H1 (cell line): ENCODE measurements around the gene BSCL2. TPM values are rescaled to one million over a fixed set of nuclear protein-coding genes. Genes with fewer than 3 reads are reported as not detected.

ENCODE experiments used
- CTCF ChIA-PET: fragments of 300-600 bp; sonication (Branson Sonifier 250); formaldehyde crosslinking; loops from one replicate; lab custom pipeline; 2021; ENCODE audit not compliant: partially characterized antibody; lab: Charles Lee
- POLR2A ChIA-PET: fragments of 300-600 bp; sonication (Branson Sonifier 250); formaldehyde crosslinking; loops from one replicate; lab custom pipeline; 2021; ENCODE audit warnings: inconsistent platforms; ENCODE audit not compliant: partially characterized antibody; lab: Charles Lee
- DNase-seq, 2 experiments: peaks; one replicate each; pipeline versions ENCODE4 v3.0.0 to v3.0.0-alpha.2; 2010 to 2022; ENCODE audit warnings: low spot score in 2 of 2, low read depth in 1 of 2, mixed read lengths in 1 of 2
- FAIRE-seq: peaks from 2 replicates; lab custom pipeline; 2011; peaks lifted over from hg19 to GRCh38; lab: Jason Lieb, UNC
- H2AFZ ChIP-seq: 2 replicates; pipeline ENCODE4 v1.8.1; 2012; ENCODE audit warnings: low read length, inconsistent platforms
- H2AK5ac ChIP-seq: 2 replicates; pipeline ENCODE4 v1.6.1; 2013; ENCODE audit warnings: low read depth, low read length
- H2BK120ac ChIP-seq: replicated peaks from 2 replicates; pipeline ENCODE3; 2013; ENCODE audit warnings: low read depth, low read length, inconsistent platforms
- H2BK12ac ChIP-seq: 2 replicates; pipeline ENCODE4 v1.6.1; 2013; ENCODE audit warnings: low read depth, low read length
- H2BK15ac ChIP-seq: 2 replicates; pipeline ENCODE4 v1.6.1; 2013; ENCODE audit warnings: low read length
- H2BK20ac ChIP-seq: 2 replicates; pipeline ENCODE4 v1.6.1; 2013; ENCODE audit warnings: low read length
- H2BK5ac ChIP-seq: 2 replicates; pipeline ENCODE4 v1.6.1; 2013; ENCODE audit warnings: low read depth, low read length
- H3K14ac ChIP-seq: 2 replicates; pipeline ENCODE4 v1.6.1; 2013; ENCODE audit warnings: inconsistent platforms; ENCODE audit not compliant: insufficient read length
- H3K18ac ChIP-seq: 2 replicates; pipeline ENCODE4 v1.6.1; 2013; ENCODE audit warnings: low read length; ENCODE audit errors: extremely low read depth
- H3K23ac ChIP-seq: 2 replicates; pipeline ENCODE4 v1.6.1; 2013; ENCODE audit warnings: inconsistent platforms; ENCODE audit not compliant: insufficient read length
- H3K23me2 ChIP-seq: 2 replicates; pipeline ENCODE4 v1.6.1; 2013; ENCODE audit warnings: low read depth, low read length
- H3K27ac ChIP-seq: 2 replicates; pipeline ENCODE4 v1.6.1; 2011; ENCODE audit warnings: low read depth, low read length, inconsistent platforms
- H3K27me3 ChIP-seq, 4 experiments: replicated peaks in 1 of 4; 1 replicate in 1 of 4; 2 replicates in 3 of 4; pipeline versions ENCODE4 v1.6.1 to v1.8.1; 2011 to 2013; ENCODE audit warnings: low read length in 3 of 4, mild to moderate bottlenecking in 3 of 4, inconsistent platforms in 2 of 4, mixed read lengths in 2 of 4, moderate library complexity in 1 of 4; ENCODE audit not compliant: control insufficient read depth in 3 of 4, insufficient read depth in 3 of 4; ENCODE audit errors: extremely low read depth in 1 of 4
- H3K36me3 ChIP-seq, 4 experiments: 2 replicates each; pipeline versions ENCODE4 v1.6.1 to v1.8.1; 2011 to 2013; ENCODE audit warnings: mild to moderate bottlenecking in 4 of 4, low read length in 3 of 4, moderate library complexity in 2 of 4, control low read depth in 1 of 4, inconsistent platforms in 1 of 4; ENCODE audit not compliant: insufficient read depth in 4 of 4, control insufficient read depth in 2 of 4
- H3K4ac ChIP-seq: replicated peaks from 2 replicates; pipeline ENCODE3; 2013; ENCODE audit warnings: low read length, low read depth, mixed read lengths, inconsistent platforms; ENCODE audit not compliant: insufficient read length
- H3K4me1 ChIP-seq, 4 experiments: replicated peaks in 1 of 4; 1 replicate in 1 of 4; 2 replicates in 3 of 4; pipeline versions ENCODE4 v1.6.1 to v1.8.1; 2011 to 2013; ENCODE audit warnings: low read length in 3 of 4, inconsistent platforms in 2 of 4, mixed read lengths in 1 of 4; ENCODE audit not compliant: insufficient read depth in 4 of 4, control insufficient read depth in 3 of 4
- H3K4me2 ChIP-seq, 2 experiments: 2 replicates each; pipeline versions ENCODE4 v1.6.1 to v1.8.1; 2011 to 2013; ENCODE audit warnings: low read depth in 2 of 2, low read length in 2 of 2, control low read depth in 1 of 2, inconsistent platforms in 1 of 2, mild to moderate bottlenecking in 1 of 2; ENCODE audit not compliant: insufficient read depth in 1 of 2
- H3K4me3 ChIP-seq, 4 experiments: fragments of 200-600, 300-600 bp in 1 of 4; sonication (generic), shearing (Covaris generic), sonication (Bioruptor Twin) in 1 of 4; 2 replicates each; pipeline versions ENCODE4 v1.5.1 to v1.8.1; 2011 to 2016; ENCODE audit warnings: low read length in 4 of 4, low read depth in 3 of 4, control low read depth in 2 of 4, inconsistent platforms in 2 of 4, mild to moderate bottlenecking in 2 of 4, mixed read lengths in 1 of 4, moderate library complexity in 1 of 4; ENCODE audit not compliant: insufficient read depth in 2 of 4; ENCODE audit errors: extremely low read depth in 1 of 4
- H3K56ac ChIP-seq: replicated peaks from 2 replicates; pipeline ENCODE3; 2013; ENCODE audit warnings: low read depth, mild to moderate bottlenecking, mixed read lengths, low read length, inconsistent platforms; ENCODE audit not compliant: insufficient read length
- H3K79me1 ChIP-seq: 2 replicates; pipeline ENCODE4 v1.6.1; 2013; ENCODE audit warnings: low read depth, low read length, control low read depth
- H3K79me2 ChIP-seq, 2 experiments: 2 replicates each; pipeline versions ENCODE4 v1.6.1 to v1.8.1; 2012 to 2013; ENCODE audit warnings: low read length in 2 of 2, mild to moderate bottlenecking in 2 of 2, inconsistent platforms in 1 of 2; ENCODE audit not compliant: insufficient read depth in 2 of 2, control insufficient read depth in 1 of 2
- H3K9ac ChIP-seq, 4 experiments: replicated peaks in 1 of 4; 1 replicate in 1 of 4; 2 replicates in 3 of 4; pipeline versions ENCODE4 v1.6.1 to v1.8.1; 2011 to 2013; ENCODE audit warnings: low read depth in 3 of 4, low read length in 3 of 4, control low read depth in 2 of 4, mild to moderate bottlenecking in 2 of 4, moderate library complexity in 2 of 4, inconsistent platforms in 1 of 4; ENCODE audit errors: extremely low read depth in 1 of 4
- H3K9me3 ChIP-seq, 2 experiments: 2 replicates each; pipeline versions ENCODE4 v1.6.1 to v1.8.1; 2012 to 2013; ENCODE audit warnings: mild to moderate bottlenecking in 2 of 2, moderate library complexity in 2 of 2, control low read depth in 1 of 2, inconsistent platforms in 1 of 2, low read depth in 1 of 2, low read length in 1 of 2, mixed read lengths in 1 of 2; ENCODE audit not compliant: insufficient read depth in 2 of 2
- H4K20me1 ChIP-seq, 2 experiments: replicated peaks in 1 of 2; 2 replicates each; pipeline versions ENCODE3 to v1.8.1; 2011 to 2013; ENCODE audit warnings: inconsistent platforms in 2 of 2, low read length in 2 of 2, mild to moderate bottlenecking in 1 of 2; ENCODE audit not compliant: insufficient read depth in 2 of 2, control insufficient read depth in 1 of 2
- H4K5ac ChIP-seq: 2 replicates; pipeline ENCODE4 v1.6.1; 2013; ENCODE audit warnings: low read length, low read depth, mixed read lengths, inconsistent platforms; ENCODE audit not compliant: insufficient read length
- H4K8ac ChIP-seq: 2 replicates; pipeline ENCODE4 v1.8.0; 2013; ENCODE audit warnings: mild to moderate bottlenecking, moderate library complexity, low read length, inconsistent platforms; ENCODE audit not compliant: insufficient read depth; ENCODE audit errors: extremely low read depth
- H4K91ac ChIP-seq: replicated peaks from 2 replicates; pipeline ENCODE3; 2013; ENCODE audit warnings: low read length, mixed read lengths, inconsistent platforms; ENCODE audit not compliant: insufficient read length
- KDM5A ChIP-seq: fragments of 200-600 bp; IDR thresholded peaks from 2 replicates; pipeline ENCODE4 v1.7.1; 2012; ENCODE audit warnings: mild to moderate bottlenecking, low read length, inconsistent platforms, mixed read lengths
- NRF1 ChIP-seq: IDR thresholded peaks from 2 replicates; pipeline ENCODE4 v1.6.1; 2011; ENCODE audit warnings: mild to moderate bottlenecking, low read depth, low read length, improper control_type of control experiment
- SAP30 ChIP-seq: fragments of 300-600 bp; sonication (generic); IDR thresholded peaks from 2 replicates; pipeline ENCODE4 v1.7.1; 2012; ENCODE audit warnings: low read length, moderate library complexity, mild to moderate bottlenecking, inconsistent platforms; ENCODE audit not compliant: insufficient read depth, insufficient replicate concordance
- WGBS, 2 experiments: shearing (Covaris generic) in 1 of 2; methylation state at CpG; one replicate each; pipeline versions ENCODE4 v1.1.6 to v1.1.7; 2013 to 2015; ENCODE audit warnings: low lambda C conversion rate in 2 of 2, mixed read lengths in 2 of 2, inconsistent platforms in 1 of 2, low coverage in 1 of 2, missing lambda C conversion rate in 1 of 2; ENCODE audit not compliant: insufficient replicate concordance in 2 of 2, insufficient coverage in 1 of 2, insufficient read length in 1 of 2; ENCODE audit errors: extremely low coverage in 1 of 2, missing lambda C conversion rate in 1 of 2; 5-methylcytosine and 5-hydroxymethylcytosine counted together
- polyA plus RNA-seq, 7 experiments: library from polyadenylated mRNA; depleted of rRNA in 3 of 7; stranded (reverse) in 5 of 7; unstranded in 2 of 7; fragments of >200 nt in 5 of 7; fragments of 200-250 nt in 2 of 7; gene quantifications; 1 replicate in 5 of 7; 2 replicates in 1 of 7; 4 replicates in 1 of 7; pipeline versions ENCODE4 v1.2.1 to v1.2.3, GENCODE V29; 2011 to 2013; ENCODE audit warnings: missing spikeins in 2 of 7, mixed read lengths in 2 of 7
- total RNA-seq: library from RNA; stranded (reverse); fragmentation: NEBNext Ultra II Directional; extraction: Animal tissue kit (Norgen Biotek cat#: 25700); gene quantifications from 2 replicates; pipeline ENCODE4 v1.2.1, GENCODE V29; 2021
- TF ChIP-seq, protein P1 (sequence below), 3 experiments: IDR thresholded peaks; 1 replicate in 2 of 3; 2 replicates in 1 of 3; pipeline versions ENCODE4 v1.5.1 to v1.6.1; 2011; ENCODE audit warnings: low read length in 3 of 3, mild to moderate bottlenecking in 3 of 3, inconsistent platforms in 2 of 3, low read depth in 1 of 3, moderate library complexity in 1 of 3; ENCODE audit not compliant: insufficient read depth in 1 of 3; ENCODE audit errors: control extremely low read depth in 1 of 3

The BSCL2 gene
- total and polyA plus RNA-seq, 2 of the 8 experiments (the other 6 are each of a cell fraction or from before 2014, with no cell fraction given): 59.5 to 264 TPM

DNA sequence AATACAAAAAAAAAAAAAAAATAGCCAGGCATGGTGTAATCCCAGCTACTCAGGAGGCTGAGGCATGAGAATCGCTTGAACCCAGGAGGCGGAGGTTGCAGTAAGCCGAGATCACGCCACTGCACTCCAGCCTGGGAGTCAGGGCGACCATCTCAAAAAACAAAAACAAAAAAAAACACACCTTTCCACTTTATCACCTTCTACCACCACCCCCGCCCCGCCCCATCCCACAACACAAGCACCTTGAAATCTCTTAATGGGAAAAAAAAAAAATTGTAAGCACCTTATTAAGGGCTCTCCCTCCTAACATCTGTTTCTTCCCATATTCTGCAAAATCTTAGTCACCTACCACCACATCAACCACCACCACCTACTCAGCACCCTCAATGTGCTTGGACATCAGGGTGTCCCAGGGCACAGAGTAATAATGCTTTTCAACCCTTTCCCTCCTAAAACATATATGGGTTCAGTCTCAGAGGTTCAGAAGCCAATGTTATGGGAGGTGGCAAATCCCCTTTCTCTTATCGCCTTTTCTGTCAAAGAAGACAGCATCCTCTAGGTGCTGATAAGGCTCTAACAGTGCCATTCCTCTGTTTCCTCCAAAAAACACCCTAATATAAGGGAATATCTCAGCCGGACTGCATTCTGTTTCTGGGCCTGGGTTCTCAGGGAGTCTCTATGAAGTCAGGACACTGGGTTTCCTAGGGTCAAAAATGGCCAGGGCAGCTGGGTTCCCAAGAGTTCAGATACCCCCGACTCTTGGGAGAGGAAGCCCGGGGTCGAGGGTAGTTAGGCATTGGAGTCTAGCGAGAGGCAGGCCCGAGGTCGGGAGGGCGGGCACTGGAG, 54.8 kb downstream of the BSCL2 start:
- no peak overlapping the region; the same call in 1 of the 2 replicates for H2AFZ ChIP-seq
- no peak for DNase-seq
- H2BK120ac ChIP-seq: no peak overlapping the region
- H2BK20ac ChIP-seq: no peak overlapping the region
- no peaks in the 10 kb centered on the region for H3K27me3 ChIP-seq
- no peak overlapping the region for H2BK12ac ChIP-seq
- H3K79me2 ChIP-seq: peaks cover 7 to 23% of the 10 kb centered on the region in 2 experiments
- H3K23me2 ChIP-seq: peaks cover 3% of the 10 kb centered on the region
- H3K14ac ChIP-seq: no peak overlapping the region
- peak overlapping the region; percentile 16 for H4K91ac ChIP-seq
- H3K9me3 ChIP-seq: no peaks in the 10 kb centered on the region
- no peaks in the 10 kb centered on the region for H3K4me1 ChIP-seq
- peak overlapping the region; percentile 70 for H3K27ac ChIP-seq
- CTCF ChIA-PET: interaction anchor here (1.0 kb wide), 2 partner anchors 13 to 64 kb away, joined by 3 to 4 read pairs; partner anchors contain the start of genes C11orf98 and CSKMT
- peak overlapping the region; percentile 38; the same call in 1 of the 2 replicates for H2BK5ac ChIP-seq
- H3K79me1 ChIP-seq: peaks cover 7% of the 10 kb centered on the region; the same call in 1 of the 2 replicates
- no peak overlapping the region for H3K18ac ChIP-seq
- H2AK5ac ChIP-seq: no peak overlapping the region
- peak overlapping the region; percentile 95 to 99 for H3K4me2 ChIP-seq
- 42 to 100% methylated on average over 1 to 16 of the region's 16 CpGs for WGBS, 2 experiments
- no peak for TF ChIP-seq NRF1
- no peak for TF ChIP-seq KDM5A
- TF ChIP-seq, protein P1, sequence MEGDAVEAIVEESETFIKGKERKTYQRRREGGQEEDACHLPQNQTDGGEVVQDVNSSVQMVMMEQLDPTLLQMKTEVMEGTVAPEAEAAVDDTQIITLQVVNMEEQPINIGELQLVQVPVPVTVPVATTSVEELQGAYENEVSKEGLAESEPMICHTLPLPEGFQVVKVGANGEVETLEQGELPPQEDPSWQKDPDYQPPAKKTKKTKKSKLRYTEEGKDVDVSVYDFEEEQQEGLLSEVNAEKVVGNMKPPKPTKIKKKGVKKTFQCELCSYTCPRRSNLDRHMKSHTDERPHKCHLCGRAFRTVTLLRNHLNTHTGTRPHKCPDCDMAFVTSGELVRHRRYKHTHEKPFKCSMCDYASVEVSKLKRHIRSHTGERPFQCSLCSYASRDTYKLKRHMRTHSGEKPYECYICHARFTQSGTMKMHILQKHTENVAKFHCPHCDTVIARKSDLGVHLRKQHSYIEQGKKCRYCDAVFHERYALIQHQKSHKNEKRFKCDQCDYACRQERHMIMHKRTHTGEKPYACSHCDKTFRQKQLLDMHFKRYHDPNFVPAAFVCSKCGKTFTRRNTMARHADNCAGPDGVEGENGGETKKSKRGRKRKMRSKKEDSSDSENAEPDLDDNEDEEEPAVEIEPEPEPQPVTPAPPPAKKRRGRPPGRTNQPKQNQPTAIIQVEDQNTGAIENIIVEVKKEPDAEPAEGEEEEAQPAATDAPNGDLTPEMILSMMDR (IDR thresholded peaks at IDR 0.05; ENCODE audit: control extremely low read depth in 1 of 3, insufficient read depth in 1 of 3, low read depth in 1 of 3, low read length in 3 of 3): 0 out of 4 replicates have a peak, but pooled peaks of 1 of the 3 experiments have one; percentile 1
- peak; percentile 63 for TF ChIP-seq SAP30
- TF ChIP-seq, all 59 proteins: peak for 2
- Histone ChIP-seq H4K5ac (peak overlapping the region; percentile 58), H3K36me3 (peaks cover 0 to 14% (median 7%) of the 10 kb centered on the region in 4 experiments; a peak in 5 of 8 replicates), H3K9ac (peak overlapping the region; percentile 83 to 88 (median 86)), H4K8ac (peak overlapping the region; percentile 95), H3K4ac (no peak overlapping the region), H3K23ac (no peak overlapping the region), H3K56ac (peak overlapping the region; percentile 83), H3K4me3 (peak overlapping the region; percentile 87 to 96 (median 92)), H2BK15ac (no peak overlapping the region), H4K20me1 (peaks cover 3 to 20% of the 10 kb centered on the region in 2 experiments)
- no peak for FAIRE-seq
- POLR2A ChIA-PET: interaction anchor here (0.6 to 50.4 kb wide), 14 partner anchors 8 to 189 kb away, joined by 3 to 2041 read pairs (median 4); partner anchors contain the start of genes B3GAT3, BSCL2, C11orf98 and CSKMT
